Neural progenitor cell (in vitro differentiated cells): ENCODE measurements around the gene MFRP.

Experiments
- EZH2 ChIP-seq: fragments of 200-600 bp; sonication (generic); IDR thresholded peaks from 2 replicates; pipeline ENCODE4 v1.6.1; 2017; ENCODE audit warnings: antibody characterized with exemption, mild to moderate bottlenecking, moderate library complexity
- TF ChIP-seq, protein P1 (sequence below): fragments of 200-600 bp; sonication (generic); IDR thresholded peaks from 2 replicates; pipeline ENCODE4 v1.5.1; 2017; ENCODE audit warnings: antibody characterized with exemption, mild to moderate bottlenecking

- no peak for TF ChIP-seq EZH2
- TF ChIP-seq, protein P1, sequence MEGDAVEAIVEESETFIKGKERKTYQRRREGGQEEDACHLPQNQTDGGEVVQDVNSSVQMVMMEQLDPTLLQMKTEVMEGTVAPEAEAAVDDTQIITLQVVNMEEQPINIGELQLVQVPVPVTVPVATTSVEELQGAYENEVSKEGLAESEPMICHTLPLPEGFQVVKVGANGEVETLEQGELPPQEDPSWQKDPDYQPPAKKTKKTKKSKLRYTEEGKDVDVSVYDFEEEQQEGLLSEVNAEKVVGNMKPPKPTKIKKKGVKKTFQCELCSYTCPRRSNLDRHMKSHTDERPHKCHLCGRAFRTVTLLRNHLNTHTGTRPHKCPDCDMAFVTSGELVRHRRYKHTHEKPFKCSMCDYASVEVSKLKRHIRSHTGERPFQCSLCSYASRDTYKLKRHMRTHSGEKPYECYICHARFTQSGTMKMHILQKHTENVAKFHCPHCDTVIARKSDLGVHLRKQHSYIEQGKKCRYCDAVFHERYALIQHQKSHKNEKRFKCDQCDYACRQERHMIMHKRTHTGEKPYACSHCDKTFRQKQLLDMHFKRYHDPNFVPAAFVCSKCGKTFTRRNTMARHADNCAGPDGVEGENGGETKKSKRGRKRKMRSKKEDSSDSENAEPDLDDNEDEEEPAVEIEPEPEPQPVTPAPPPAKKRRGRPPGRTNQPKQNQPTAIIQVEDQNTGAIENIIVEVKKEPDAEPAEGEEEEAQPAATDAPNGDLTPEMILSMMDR = no peak
Observed at GRCh38 chr11:119293461-119293860, 53.0 kb downstream of the MFRP start.
